ENCODE measurements around the gene CFDP1.

DNA sequence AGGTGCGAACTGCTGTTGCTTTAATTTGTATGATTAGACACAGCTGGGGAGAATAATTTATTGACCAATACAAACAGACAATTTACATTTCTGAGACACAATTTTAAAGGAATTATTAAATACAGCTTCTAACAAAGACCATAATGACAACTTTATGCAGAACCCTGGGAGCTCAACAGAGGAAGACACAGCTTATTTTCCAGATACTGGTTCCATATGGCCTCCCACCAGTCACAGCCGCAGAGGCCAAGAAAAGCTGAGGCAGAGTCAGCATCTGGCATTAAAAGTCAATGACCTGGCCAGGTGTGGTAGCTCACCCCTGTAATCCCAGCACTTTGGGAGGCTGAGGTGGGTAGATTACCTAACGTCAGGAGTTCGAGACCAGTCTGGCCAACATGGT, 115.8 kb downstream of the CFDP1 start:
- TF ChIP-seq CTCF (IDR thresholded peaks at IDR 0.05) (no peak), POLR2A (IDR thresholded peaks at IDR 0.05) (no peak)

Data from heart left ventricle (tissue), 13 donors.